SK-N-SH treated with all-trans-retinoic acid at 6 μM for 48 hours (cell line): ENCODE data around the gene GPSM1.

ENCODE experiments used
- ATAC-seq: fragments of 200-7000 bp; cut with Tn5 transposase; 3 replicates; pipeline ENCODE4 v1.9.1; 2020; ENCODE audit warnings: mild to moderate bottlenecking, moderate library complexity
- ARNTL ChIP-seq: fragments of 450-650 bp; formaldehyde crosslinking; IDR thresholded peaks from 2 replicates; pipeline ENCODE4 v1.5.0; 2020; ENCODE audit warnings: low read depth, mild to moderate bottlenecking, moderate library complexity, borderline replicate concordance
- BACH2 ChIP-seq: fragments of 250-450 bp; sonication (Bioruptor Pico); IDR thresholded peaks from 2 replicates; pipeline ENCODE4 v1.9.0; 2021; ENCODE audit warnings: mild to moderate bottlenecking, borderline replicate concordance
- CREB5 ChIP-seq: fragments of 250-450 bp; sonication (Bioruptor Pico); IDR thresholded peaks from 2 replicates; pipeline ENCODE4 v1.5.1; 2020; ENCODE audit warnings: low read depth, mild to moderate bottlenecking, moderate library complexity
- CSDC2 ChIP-seq: fragments of 250-450 bp; sonication (Bioruptor Pico); IDR thresholded peaks from 2 replicates; pipeline ENCODE4 v1.5.0; 2020; ENCODE audit warnings: mild to moderate bottlenecking, moderate library complexity
- CSRNP3 ChIP-seq: fragments of 250-450 bp; sonication (Bioruptor Pico); IDR thresholded peaks from 2 replicates; pipeline ENCODE4 v1.5.1; 2021; ENCODE audit warnings: mild to moderate bottlenecking, moderate library complexity
- ESRRG ChIP-seq: fragments of 250-450 bp; sonication (Bioruptor Pico); IDR thresholded peaks from 2 replicates; pipeline ENCODE4 v1.6.1; 2021; ENCODE audit warnings: mild to moderate bottlenecking
- GLIS3 ChIP-seq: fragments of 250-450 bp; sonication (Bioruptor Pico); IDR thresholded peaks from 2 replicates; pipeline ENCODE4 v1.5.0; 2020; ENCODE audit warnings: mild to moderate bottlenecking, moderate library complexity
- OSR1 ChIP-seq: fragments of 250-450 bp; sonication (Bioruptor Pico); IDR thresholded peaks from 2 replicates; pipeline ENCODE4 v1.8.0; 2022; ENCODE audit warnings: moderate library complexity, mild to moderate bottlenecking, inconsistent platforms
- PATZ1 ChIP-seq: fragments of 250-450 bp; sonication (Bioruptor Pico); IDR thresholded peaks from 2 replicates; pipeline ENCODE4 v1.8.0; 2020; ENCODE audit warnings: mild to moderate bottlenecking, moderate library complexity, borderline replicate concordance
- POU6F1 ChIP-seq: fragments of 250-450 bp; sonication (Bioruptor Pico); IDR thresholded peaks from 2 replicates; pipeline ENCODE4 v1.8.0; 2021; ENCODE audit warnings: low read depth, mild to moderate bottlenecking, moderate library complexity, borderline replicate concordance
- PPARA ChIP-seq: fragments of 250-450 bp; sonication (Bioruptor Pico); IDR thresholded peaks from 2 replicates; pipeline ENCODE4 v1.5.0; 2020; ENCODE audit warnings: mild to moderate bottlenecking, borderline replicate concordance
- RARB ChIP-seq: fragments of 250-450 bp; sonication (Bioruptor Pico); IDR thresholded peaks from 2 replicates; pipeline ENCODE4 v1.8.0; 2021; ENCODE audit warnings: mild to moderate bottlenecking, moderate library complexity
- SNAI2 ChIP-seq: fragments of 250-450 bp; sonication (Bioruptor Pico); IDR thresholded peaks from 2 replicates; pipeline ENCODE4 v1.5.0; 2020; ENCODE audit warnings: mild to moderate bottlenecking, moderate library complexity
- TCF4 ChIP-seq: fragments of 250-450 bp; sonication (Bioruptor Pico); IDR thresholded peaks from 2 replicates; pipeline ENCODE4 v1.8.0; 2021; ENCODE audit warnings: mild to moderate bottlenecking, moderate library complexity, borderline replicate concordance
- TOX ChIP-seq: fragments of 250-450 bp; sonication (Bioruptor Pico); IDR thresholded peaks from 2 replicates; pipeline ENCODE4 v1.8.0; 2021; ENCODE audit warnings: mild to moderate bottlenecking, moderate library complexity, borderline replicate concordance
- TSHZ2 ChIP-seq: fragments of 250-450 bp; sonication (Bioruptor Pico); IDR thresholded peaks from 2 replicates; pipeline ENCODE4 v1.5.0; 2020; ENCODE audit warnings: mild to moderate bottlenecking, moderate library complexity
- ZC3H10 ChIP-seq: fragments of 250-450 bp; sonication (Bioruptor Pico); IDR thresholded peaks from 2 replicates; pipeline ENCODE4 v1.5.1; 2021; ENCODE audit warnings: mild to moderate bottlenecking, moderate library complexity
- ZFP3 ChIP-seq: fragments of 250-450 bp; sonication (Bioruptor Pico); IDR thresholded peaks from 2 replicates; pipeline ENCODE4 v1.5.0; 2020; ENCODE audit warnings: mild to moderate bottlenecking, moderate library complexity
- ZFP30 ChIP-seq: fragments of 450-650 bp; formaldehyde crosslinking; IDR thresholded peaks from 2 replicates; pipeline ENCODE4 v1.5.0; 2022; ENCODE audit warnings: mild to moderate bottlenecking, moderate library complexity
- ZNF70 ChIP-seq: fragments of 450-650 bp; formaldehyde crosslinking; IDR thresholded peaks from 2 replicates; pipeline ENCODE4 v1.5.0; 2020; ENCODE audit warnings: mild to moderate bottlenecking, moderate library complexity
- ZNF8 ChIP-seq: fragments of 450-650 bp; formaldehyde crosslinking; IDR thresholded peaks from 2 replicates; pipeline ENCODE4 v1.5.0; 2020; ENCODE audit warnings: mild to moderate bottlenecking, moderate library complexity

Gene GPSM1

GRCh38 chr9:136385015-136385414 lies 57.7 kb downstream of the GPSM1 start:
- ATAC-seq: no peak
- TF ChIP-seq ZFP3: no peak
- TF ChIP-seq ARNTL (CRISPR knock-in tag): no peak
- no peak for TF ChIP-seq OSR1

- TF ChIP-seq PATZ1 (CRISPR knock-in tag) (no peak), ZFP3 (no peak), ZC3H10 (no peak)
- ATAC-seq: no peak
Measured at GRCh38 chr9:136386018-136386417, 58.7 kb downstream of the GPSM1 start.

- TF ChIP-seq PATZ1 (CRISPR knock-in tag) (no peak), CREB5 (CRISPR knock-in tag) (no peak), SNAI2 (no peak), CSRNP3 (CRISPR knock-in tag) (no peak), TOX (CRISPR knock-in tag) (no peak), ZFP3 (no peak), BACH2 (CRISPR knock-in tag) (no peak)
- ATAC-seq: no peak
Measured at GRCh38 chr9:136387217-136387616, 59.9 kb downstream of the GPSM1 start.

- TF ChIP-seq TCF4 (CRISPR knock-in tag) (no peak), ARNTL (CRISPR knock-in tag) (no peak), ZFP30 (CRISPR knock-in tag) (no peak), GLIS3 (CRISPR knock-in tag) (no peak), ZC3H10 (no peak)
- ATAC-seq: no peak
Measured at GRCh38 chr9:136389396-136389795, 62.1 kb downstream of the GPSM1 start.

- no peak; the same call in 2 of the 3 replicates for ATAC-seq
- TF ChIP-seq TOX (CRISPR knock-in tag) (no peak), ARNTL (CRISPR knock-in tag) (no peak), POU6F1 (no peak), TCF4 (CRISPR knock-in tag) (no peak), ZNF8 (CRISPR knock-in tag) (no peak), TSHZ2 (no peak), ZFP3 (no peak), ZFP30 (CRISPR knock-in tag) (no peak), CSDC2 (CRISPR knock-in tag) (no peak), RARB (CRISPR knock-in tag) (no peak), CREB5 (CRISPR knock-in tag) (no peak), SNAI2 (no peak), PPARA (CRISPR knock-in tag) (no peak), ZNF70 (CRISPR knock-in tag) (no peak), OSR1 (no peak), ESRRG (CRISPR knock-in tag) (no peak)
Measured at GRCh38 chr9:136391737-136392537, 64.6 kb downstream of the GPSM1 start.
